GM12891 (cell line): ENCODE results near the gene CUL1.

Experiments used
- DNase-seq: peaks from one replicate; pipeline ENCODE4 v3.0.0; 2011; ENCODE audit warnings: low spot score; ENCODE audit not compliant: insufficient read length
- FAIRE-seq: peaks from 2 replicates; lab custom pipeline; 2011; peaks lifted over from hg19 to GRCh38; lab: Jason Lieb, UNC
- PAX5 ChIP-seq: IDR thresholded peaks from 2 replicates; pipeline ENCODE4 v1.6.1; 2011; ENCODE audit warnings: low read length, moderate library complexity, mild to moderate bottlenecking; ENCODE audit not compliant: insufficient read depth, severe bottlenecking
- POLR2A ChIP-seq: IDR thresholded peaks from 2 replicates; pipeline ENCODE4 v1.6.1; 2011; ENCODE audit warnings: low read depth, low read length, control low read depth
- POLR2AphosphoS5 ChIP-seq: IDR thresholded peaks from 2 replicates; pipeline ENCODE4 v1.6.1; 2011; ENCODE audit warnings: low read depth, low read length, control low read depth
- POU2F2 ChIP-seq: IDR thresholded peaks from 2 replicates; pipeline ENCODE4 v1.6.1; 2011; ENCODE audit warnings: low read depth, mild to moderate bottlenecking, control low read depth, low read length, moderate library complexity
- SPI1 ChIP-seq: IDR thresholded peaks from 2 replicates; pipeline ENCODE4 v1.6.1; 2011; ENCODE audit warnings: low read depth, low read length, control low read depth
- TAF1 ChIP-seq: IDR thresholded peaks from 2 replicates; pipeline ENCODE4 v1.6.1; 2011; ENCODE audit warnings: low read depth, low read length, control low read depth

CUL1 gene

DNA sequence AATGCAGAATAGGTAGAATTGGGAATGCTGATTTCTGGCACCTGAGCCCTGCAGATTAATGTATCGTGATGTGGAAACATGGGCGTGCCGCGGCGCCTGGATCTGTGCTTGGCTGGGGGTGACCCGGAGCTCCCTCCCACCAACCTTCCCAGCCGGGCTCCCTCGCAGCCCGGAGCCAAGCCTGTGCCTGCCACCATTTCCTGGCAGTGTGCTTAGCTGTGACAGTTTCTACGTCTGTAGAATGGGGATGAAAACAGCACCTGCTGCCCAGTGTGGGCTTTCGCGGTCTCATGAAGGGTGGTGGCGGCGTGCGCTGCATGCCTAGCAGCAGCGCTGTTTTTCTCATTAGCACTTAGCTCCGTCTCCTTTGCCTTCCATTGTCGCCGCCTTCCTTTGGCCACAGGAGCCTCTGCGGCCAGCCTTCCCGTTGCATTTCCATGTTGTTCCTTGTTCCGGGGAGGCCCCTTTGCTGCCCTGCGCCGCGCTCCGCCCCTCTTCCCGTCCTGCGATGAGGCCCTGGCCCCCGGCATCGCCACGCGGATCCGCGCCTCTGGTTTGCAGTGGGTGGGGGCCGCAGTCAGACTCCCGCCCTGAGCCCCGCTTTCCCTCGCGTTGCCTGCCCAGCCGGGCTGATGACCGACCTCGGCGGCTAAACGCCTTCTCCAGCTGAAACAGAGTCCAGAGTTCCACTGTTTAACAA is 84.2 kb downstream of the CUL1 start:
- DNase-seq: no peak

GRCh38 chr7:148783801-148784527 is 85.3 kb downstream of the CUL1 start:
- TF ChIP-seq POLR2A: no peak
- no peak for TF ChIP-seq PAX5
- TF ChIP-seq POU2F2: no peak
- TF ChIP-seq SPI1: no peak
- no peak for TF ChIP-seq POLR2AphosphoS5
- no peak for TF ChIP-seq TAF1
- FAIRE-seq (no peak), DNase-seq (no peak)

More for the DNA sequence above, 84.2 kb downstream of the CUL1 start:
- TF ChIP-seq TAF1 (no peak), PAX5 (no peak), POU2F2 (no peak), SPI1 (no peak), POLR2A (no peak), POLR2AphosphoS5 (no peak)
- FAIRE-seq: no peak

- FAIRE-seq (no peak), DNase-seq (no peak)
- TF ChIP-seq PAX5: no peak
- TF ChIP-seq POLR2A: no peak
- TF ChIP-seq POU2F2: no peak
- TF ChIP-seq SPI1: no peak
- TF ChIP-seq TAF1: no peak
- TF ChIP-seq POLR2AphosphoS5: no peak
Measured at GRCh38 chr7:148787571-148788295, 89.0 kb downstream of the CUL1 start.

DNA sequence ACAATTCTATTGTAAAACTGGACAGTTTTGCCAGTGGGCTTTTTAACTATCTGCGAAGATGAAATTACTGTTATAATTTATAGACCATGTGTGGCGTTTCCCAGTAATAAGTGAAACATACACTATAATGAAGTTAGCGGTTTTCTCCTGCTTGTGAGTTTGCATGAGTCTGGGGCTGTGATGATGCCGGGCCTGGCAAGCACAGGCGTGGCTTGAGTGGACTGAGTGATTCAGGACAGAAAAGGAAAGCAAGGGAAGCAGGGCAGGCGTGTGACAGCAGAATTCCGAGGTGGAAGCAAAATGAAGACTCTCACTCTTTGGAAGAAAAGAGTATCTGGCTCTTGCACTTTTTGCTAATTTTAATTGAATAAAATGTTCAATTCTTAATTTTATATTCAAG is 90.5 kb downstream of the CUL1 start:
- DNase-seq: no peak
- TF ChIP-seq POLR2AphosphoS5 (no peak), SPI1 (no peak), POLR2A (no peak), PAX5 (no peak), TAF1 (no peak), POU2F2 (no peak)
- no peak for FAIRE-seq

DNA sequence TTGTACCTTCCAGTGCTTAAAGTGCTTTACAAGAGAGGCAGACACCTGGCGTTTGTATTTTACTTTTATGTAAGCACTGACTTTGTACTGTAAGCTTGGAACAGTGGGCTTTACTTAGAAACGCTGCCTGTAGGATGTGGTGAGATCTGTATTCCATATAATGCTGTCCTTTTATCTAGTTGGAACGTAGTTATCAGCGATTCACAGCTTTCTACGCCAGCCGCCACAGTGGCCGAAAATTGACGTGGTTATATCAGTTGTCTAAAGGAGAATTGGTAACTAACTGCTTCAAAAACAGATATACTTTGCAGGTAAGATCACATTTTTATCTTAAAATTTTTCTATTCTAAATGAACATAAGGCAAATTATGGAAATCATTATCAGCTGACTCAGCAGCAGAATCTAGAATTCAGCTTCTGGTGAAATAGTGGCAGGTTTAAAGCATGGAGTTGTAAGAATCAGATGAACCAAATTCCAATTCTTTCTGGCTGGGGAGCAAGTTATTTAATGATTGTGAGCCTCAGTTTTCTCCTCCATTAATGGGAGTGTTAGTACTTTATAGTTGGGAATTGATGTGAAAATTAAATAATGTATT is 91.5 kb downstream of the CUL1 start:
- DNase-seq: no peak
- FAIRE-seq: no peak
- no peak for TF ChIP-seq SPI1
- TF ChIP-seq POLR2AphosphoS5: no peak
- TF ChIP-seq POLR2A: no peak
- no peak for TF ChIP-seq PAX5
- no peak for TF ChIP-seq TAF1
- TF ChIP-seq POU2F2: no peak

DNA sequence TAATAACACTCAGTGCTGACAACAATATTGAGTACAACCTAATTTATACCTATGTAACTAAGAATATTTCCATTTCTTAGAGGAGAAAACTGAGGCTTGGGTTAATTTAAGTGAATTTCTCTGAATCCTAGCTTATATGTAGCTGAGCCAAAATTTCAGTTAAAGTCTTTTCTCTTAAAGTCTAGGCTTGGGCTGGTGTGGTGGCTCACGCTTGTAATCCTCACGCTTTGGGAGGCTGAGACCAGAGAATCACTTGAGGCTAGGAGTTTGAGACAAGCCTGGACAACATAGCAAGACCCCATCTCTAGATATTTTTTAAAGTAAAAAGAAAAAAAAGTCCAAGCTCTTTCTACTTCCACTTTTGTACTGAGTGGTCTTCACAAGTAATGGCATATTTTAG is 92.1 kb downstream of the CUL1 start:
- DNase-seq (no peak), FAIRE-seq (no peak)
- TF ChIP-seq POLR2A (no peak), POLR2AphosphoS5 (no peak), POU2F2 (no peak), SPI1 (no peak)

DNA sequence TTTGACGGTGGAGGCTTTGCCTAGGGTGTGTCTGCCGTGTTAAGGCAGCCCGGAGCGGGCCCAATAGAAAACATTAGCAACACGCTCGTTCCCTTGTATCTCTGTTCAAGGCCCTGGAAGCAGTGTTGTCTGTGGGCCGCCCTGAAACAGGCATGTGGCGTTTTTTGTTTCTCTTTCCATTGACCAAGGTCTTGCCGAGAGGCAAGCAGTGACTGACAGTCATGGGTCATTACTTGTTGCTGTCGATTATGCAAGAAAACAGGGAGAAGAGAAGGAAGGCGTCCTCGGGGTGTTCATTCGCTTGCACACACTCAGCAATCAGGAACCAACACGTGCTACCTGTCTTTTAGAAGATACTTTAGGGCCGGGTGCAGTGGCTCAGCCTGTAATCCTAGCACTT is 92.8 kb downstream of the CUL1 start:
- FAIRE-seq: no peak
- DNase-seq: no peak
- TF ChIP-seq SPI1 (no peak), PAX5 (no peak)

- TF ChIP-seq POLR2AphosphoS5 (no peak), POLR2A (no peak), SPI1 (no peak), POU2F2 (no peak)
- no peak for DNase-seq
- no peak for FAIRE-seq
Measured at GRCh38 chr7:148793590-148793989, 94.9 kb downstream of the CUL1 start.

- no peak for DNase-seq
- FAIRE-seq: no peak
- TF ChIP-seq POLR2AphosphoS5 (no peak), PAX5 (no peak), POU2F2 (no peak), SPI1 (no peak)
Measured at GRCh38 chr7:148794476-148794875, 95.8 kb downstream of the CUL1 start.
